ENCODE results near the gene LATS1.
"Not testable (repeated sequence)": the region's sequence is repeated elsewhere in the genome, so short reads cannot be mapped to it uniquely, and the experiment has no call there.

Gene LATS1

GRCh38 chr6:149728499-149729234, 10.8 kb upstream of the LATS1 start:
- DNase-seq (ENCODE audit: low spot score): no peak

GRCh38 chr6:149727793-149728498, 10.0 kb upstream of the LATS1 start:
- no peak for DNase-seq (ENCODE audit: low spot score)

GRCh38 chr6:149725785-149726184, 7.9 kb upstream of the LATS1 start:
- DNase-seq (ENCODE audit: low spot score): no peak

GRCh38 chr6:149723771-149724417, 6.0 kb upstream of the LATS1 start:
- DNase-seq (ENCODE audit: low spot score): peak; percentile 77

- no peak for DNase-seq (ENCODE audit: low spot score)
These were observed 5.4 kb upstream of the LATS1 start for GRCh38 chr6:149723262-149723661.

- DNase-seq (ENCODE audit: low spot score): no peak
These were observed 1.6 kb upstream of the LATS1 start for GRCh38 chr6:149719531-149719930.

- DNase-seq (ENCODE audit: low spot score): no peak
These were observed 680 bp downstream of the LATS1 start for GRCh38 chr6:149717255-149717587.

- DNase-seq (ENCODE audit: low spot score): peak; percentile 59
These were observed 1.5 kb downstream of the LATS1 start for GRCh38 chr6:149716181-149716963.

GRCh38 chr6:149714442-149714841, 3.5 kb downstream of the LATS1 start:
- no peak for DNase-seq (ENCODE audit: low spot score)

GRCh38 chr6:149711711-149712110, 6.2 kb downstream of the LATS1 start:
- no peak for DNase-seq (ENCODE audit: low spot score)

GRCh38 chr6:149701714-149702113, 16.2 kb downstream of the LATS1 start:
- DNase-seq (ENCODE audit: low spot score): no peak

GRCh38 chr6:149699150-149699549, 18.8 kb downstream of the LATS1 start:
- DNase-seq (ENCODE audit: low spot score): no peak

- DNase-seq (ENCODE audit: low spot score): no peak
These were observed 19.7 kb downstream of the LATS1 start for GRCh38 chr6:149698175-149698574.

- DNase-seq (ENCODE audit: low spot score): no peak
These were observed 21.0 kb downstream of the LATS1 start for GRCh38 chr6:149696901-149697300.

GRCh38 chr6:149694921-149695320, 23.0 kb downstream of the LATS1 start:
- DNase-seq (ENCODE audit: low spot score): no peak

- DNase-seq (ENCODE audit: low spot score): no peak
These were observed 26.7 kb downstream of the LATS1 start for GRCh38 chr6:149691201-149691600.

- DNase-seq (ENCODE audit: low spot score): no peak
These were observed 31.7 kb downstream of the LATS1 start for GRCh38 chr6:149686230-149686629.

- DNase-seq (ENCODE audit: low spot score): no peak
These were observed 34.5 kb downstream of the LATS1 start for GRCh38 chr6:149683256-149683859.

- DNase-seq (ENCODE audit: low spot score): not testable (repeated sequence)
These were observed 36.1 kb downstream of the LATS1 start for GRCh38 chr6:149681845-149682244.

GRCh38 chr6:149681209-149681608, 36.7 kb downstream of the LATS1 start:
- DNase-seq (ENCODE audit: low spot score): no peak

GRCh38 chr6:149680503-149680902, 37.4 kb downstream of the LATS1 start:
- no peak for DNase-seq (ENCODE audit: low spot score)

GRCh38 chr6:149672265-149672664, 45.6 kb downstream of the LATS1 start:
- not testable (repeated sequence) for DNase-seq (ENCODE audit: low spot score)
